Stimulated activated CD4-positive, alpha-beta T cell treated with anti-CD3 and anti-CD28 coated beads, Interleukin-1b, Interleukin-23, amount 100 ng/mL, for 48 hours (primary cell): ENCODE results near the gene SLC6A12.
"Not testable (repeated sequence)": the region's sequence is repeated elsewhere in the genome, so short reads cannot be mapped to it uniquely, and the experiment has no call there.

Experiments used
- DNase-seq: peaks from one replicate; pipeline ENCODE4 v3.0.0-alpha.2; 2020

Gene SLC6A12

GRCh38 chr12:214003-214741 lies at the start of gene SLC6A12:
TSS of gene SLC6A12 (minus strand) at chr12:214157. CDS start at chr12:209986, 4,171 bp downstream.
- DNase-seq, result no peak

- DNase-seq, result no peak
Measured at GRCh38 chr12:263574-263973, 49.6 kb upstream of the SLC6A12 start.

GRCh38 chr12:262817-263216 lies 48.9 kb upstream of the SLC6A12 start, which contains the start of gene SLC6A13:
TSS of gene SLC6A13 (minus strand) at chr12:262836. CDS start at chr12:260052, 2,784 bp downstream.
- no peak for DNase-seq

GRCh38 chr12:262113-262512 lies 48.2 kb upstream of the SLC6A12 start:
- no peak for DNase-seq

GRCh38 chr12:257521-258321 lies 43.8 kb upstream of the SLC6A12 start:
- no peak for DNase-seq

- no peak for DNase-seq
Measured at GRCh38 chr12:256958-257357, 43.0 kb upstream of the SLC6A12 start.

GRCh38 chr12:256225-256624 lies 42.3 kb upstream of the SLC6A12 start:
- DNase-seq, result no peak

GRCh38 chr12:254912-255311 lies 41.0 kb upstream of the SLC6A12 start:
- no peak for DNase-seq

- no peak for DNase-seq
Measured at GRCh38 chr12:254039-254438, 40.1 kb upstream of the SLC6A12 start.

GRCh38 chr12:253116-253831 lies 39.3 kb upstream of the SLC6A12 start:
- no peak for DNase-seq

GRCh38 chr12:252636-253035 lies 38.7 kb upstream of the SLC6A12 start:
- no peak for DNase-seq

GRCh38 chr12:247271-247670 lies 33.3 kb upstream of the SLC6A12 start:
- no peak for DNase-seq

GRCh38 chr12:243381-243780 lies 29.4 kb upstream of the SLC6A12 start:
- no peak for DNase-seq

GRCh38 chr12:242496-242895 lies 28.5 kb upstream of the SLC6A12 start:
- DNase-seq, result no peak

- DNase-seq, result no peak
Measured at GRCh38 chr12:241266-241665, 27.3 kb upstream of the SLC6A12 start.

- no peak for DNase-seq
Measured at GRCh38 chr12:240566-240965, 26.6 kb upstream of the SLC6A12 start.

GRCh38 chr12:238736-239398 lies 24.9 kb upstream of the SLC6A12 start:
- DNase-seq, result no peak

- DNase-seq, result no peak
Measured at GRCh38 chr12:238116-238515, 24.2 kb upstream of the SLC6A12 start.

- DNase-seq, result no peak
Measured at GRCh38 chr12:237026-237815, 23.3 kb upstream of the SLC6A12 start.

GRCh38 chr12:236445-236844 lies 22.5 kb upstream of the SLC6A12 start:
- DNase-seq, result no peak

GRCh38 chr12:235967-236366 lies 22.0 kb upstream of the SLC6A12 start:
- not testable (repeated sequence) for DNase-seq

- no peak for DNase-seq
Measured at GRCh38 chr12:234891-235415, 21.0 kb upstream of the SLC6A12 start.
